Tibial nerve (tissue), 4 donors: ENCODE data around the gene LRRC74B. TPM values are rescaled to one million over a fixed set of nuclear protein-coding genes. Genes with fewer than 3 reads are reported as not detected.

Experiments used
- DNase-seq, 2 donors: peaks; one replicate each; pipeline ENCODE4 v3.0.0-alpha.2; 2019; ENCODE audit warnings: low spot score in 2 of 2
- H3K27ac ChIP-seq, 4 donors: fragments of 200-600 bp; sonication (generic) in 3 of 4; one replicate each; pipeline ENCODE4 v1.5.1; 2017 to 2019; ENCODE audit warnings: mild to moderate bottlenecking in 1 of 4
- H3K27me3 ChIP-seq, 2 donors: fragments of 200-600 bp; sonication (generic) in 1 of 2; one replicate each; pipeline versions ENCODE4 v1.5.1 to v1.6.0; 2017 to 2019
- H3K36me3 ChIP-seq, 3 donors: fragments of 200-600 bp; sonication (generic); one replicate each; pipeline ENCODE4 v1.5.1; 2018 to 2019
- H3K4me1 ChIP-seq, 4 donors: fragments of 200-600 bp; sonication (generic) in 3 of 4; one replicate each; pipeline ENCODE4 v1.5.1; 2017 to 2019
- H3K4me3 ChIP-seq, 4 donors: fragments of 200-600 bp; sonication (generic) in 3 of 4; one replicate each; pipeline ENCODE4 v1.5.1; 2017 to 2019; ENCODE audit warnings: mild to moderate bottlenecking in 1 of 4, moderate library complexity in 1 of 4
- H3K9me3 ChIP-seq, 4 donors: fragments of 200-600 bp; sonication (generic) in 3 of 4; one replicate each; pipeline ENCODE4 v1.5.1; 2017 to 2019
- EP300 ChIP-seq, 2 donors: sonication (generic); formaldehyde crosslinking; IDR thresholded peaks; one replicate each; pipeline ENCODE4 v1.6.1; 2017; ENCODE audit warnings: antibody characterized with exemption in 2 of 2, mild to moderate bottlenecking in 1 of 2
- POLR2A ChIP-seq, 2 donors: fragments of 450-650 bp; IDR thresholded peaks; one replicate each; pipeline ENCODE4 v1.6.1; 2017; ENCODE audit warnings: antibody characterized with exemption in 2 of 2, mild to moderate bottlenecking in 2 of 2, moderate library complexity in 2 of 2
- WGBS, 2 donors: methylation state at CpG; one replicate each; pipeline ENCODE4 v1.1.5; 2018; 5-methylcytosine and 5-hydroxymethylcytosine counted together
- total RNA-seq, 4 donors: library from RNA; depleted of rRNA; stranded (reverse); fragments of >200 nt; gene quantifications; one replicate each; pipeline ENCODE4 v1.1.0, GENCODE V29; 2016
- TF ChIP-seq, protein P1 (sequence below), 5 experiments: fragments of 200-600 bp in 3 of 5; fragments of 450-650 bp in 2 of 5; sonication (generic) in 3 of 5; IDR thresholded peaks; one replicate each; pipeline ENCODE4 v1.5.1; 2016 to 2019; ENCODE audit warnings: antibody characterized with exemption in 5 of 5, mild to moderate bottlenecking in 3 of 5, moderate library complexity in 2 of 5

LRRC74B gene
- total RNA-seq, 4 donors from 2014 or later: 0.39 TPM; not detected in 3

DNA sequence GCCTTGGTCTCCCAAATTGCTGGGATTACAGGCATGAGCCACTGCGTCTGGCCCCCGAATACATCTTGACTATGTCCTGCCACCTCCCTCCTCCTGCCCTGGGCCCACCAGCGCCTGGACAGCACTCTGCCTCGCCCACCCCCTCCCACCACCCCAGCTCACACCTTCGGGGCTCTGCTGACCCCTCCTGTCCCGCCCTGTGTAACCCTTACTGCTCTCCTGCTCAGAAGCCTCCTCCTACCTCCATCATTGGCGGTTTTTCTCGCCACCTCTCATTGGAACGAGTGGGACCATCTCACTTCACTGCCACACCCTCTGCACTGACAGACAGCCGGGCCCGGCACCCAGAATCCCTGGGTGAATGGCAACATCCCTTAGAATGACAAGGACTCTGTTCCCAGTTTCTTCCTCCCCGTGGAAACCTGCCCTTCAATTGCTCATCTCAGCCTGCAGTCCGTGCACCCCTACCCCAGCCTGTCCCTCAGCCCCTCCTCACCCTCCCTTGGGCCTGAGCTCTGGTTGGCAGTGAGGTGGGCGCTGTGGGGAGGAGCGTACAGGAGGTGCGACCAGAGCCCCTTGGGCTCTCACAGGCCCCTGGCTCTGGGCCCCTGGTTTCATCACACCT, 32.2 kb downstream of the LRRC74B start:
- H3K27me3 ChIP-seq: no peaks in the 10 kb centered on the region
- H3K4me3 ChIP-seq: no peak overlapping the region
- 65 to 67% methylated on average over 14 to 16 of the region's 16 CpGs for WGBS, 2 donors
- no peak for DNase-seq
- H3K27ac ChIP-seq: no peak overlapping the region
- H3K9me3 ChIP-seq: no peaks in the 10 kb centered on the region
- H3K36me3 ChIP-seq: no peaks in the 10 kb centered on the region
- no peaks in the 10 kb centered on the region for H3K4me1 ChIP-seq
- TF ChIP-seq, protein P1, sequence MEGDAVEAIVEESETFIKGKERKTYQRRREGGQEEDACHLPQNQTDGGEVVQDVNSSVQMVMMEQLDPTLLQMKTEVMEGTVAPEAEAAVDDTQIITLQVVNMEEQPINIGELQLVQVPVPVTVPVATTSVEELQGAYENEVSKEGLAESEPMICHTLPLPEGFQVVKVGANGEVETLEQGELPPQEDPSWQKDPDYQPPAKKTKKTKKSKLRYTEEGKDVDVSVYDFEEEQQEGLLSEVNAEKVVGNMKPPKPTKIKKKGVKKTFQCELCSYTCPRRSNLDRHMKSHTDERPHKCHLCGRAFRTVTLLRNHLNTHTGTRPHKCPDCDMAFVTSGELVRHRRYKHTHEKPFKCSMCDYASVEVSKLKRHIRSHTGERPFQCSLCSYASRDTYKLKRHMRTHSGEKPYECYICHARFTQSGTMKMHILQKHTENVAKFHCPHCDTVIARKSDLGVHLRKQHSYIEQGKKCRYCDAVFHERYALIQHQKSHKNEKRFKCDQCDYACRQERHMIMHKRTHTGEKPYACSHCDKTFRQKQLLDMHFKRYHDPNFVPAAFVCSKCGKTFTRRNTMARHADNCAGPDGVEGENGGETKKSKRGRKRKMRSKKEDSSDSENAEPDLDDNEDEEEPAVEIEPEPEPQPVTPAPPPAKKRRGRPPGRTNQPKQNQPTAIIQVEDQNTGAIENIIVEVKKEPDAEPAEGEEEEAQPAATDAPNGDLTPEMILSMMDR (IDR thresholded peaks at IDR 0.05): no peak
- TF ChIP-seq POLR2A (IDR thresholded peaks at IDR 0.05): no peak
- TF ChIP-seq EP300 (IDR thresholded peaks at IDR 0.05): no peak

DNA sequence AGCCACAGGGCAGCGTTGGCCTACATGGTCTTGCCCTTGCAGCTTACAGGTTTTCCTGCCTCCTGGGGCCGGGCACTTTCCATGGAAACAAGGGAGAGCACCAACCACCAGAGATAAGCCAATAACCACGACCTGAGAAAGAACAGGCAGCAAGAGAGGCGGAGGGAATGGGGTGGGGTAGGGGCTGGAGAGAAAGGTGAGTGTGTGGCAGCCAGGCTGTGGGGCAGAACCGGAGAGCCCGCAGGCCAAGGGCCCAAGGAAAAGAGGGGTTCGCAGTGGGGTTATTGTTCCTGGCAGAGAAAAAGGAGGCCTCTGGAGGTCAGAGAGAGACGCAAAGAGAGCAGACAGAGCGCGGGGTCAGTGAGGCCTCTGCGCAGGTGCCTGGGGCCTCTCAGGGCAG, 33.2 kb downstream of the LRRC74B start:
- H3K4me3 ChIP-seq: no peak overlapping the region
- TF ChIP-seq POLR2A (IDR thresholded peaks at IDR 0.05) (no peak), EP300 (IDR thresholded peaks at IDR 0.05) (no peak)
- TF ChIP-seq, protein P1 (IDR thresholded peaks at IDR 0.05): no peak
- no peaks in the 10 kb centered on the region for H3K36me3 ChIP-seq
- 70 to 73% methylated on average over 11 of the region's 11 CpGs for WGBS, 2 donors
- H3K27ac ChIP-seq: no peak overlapping the region
- H3K4me1 ChIP-seq: no peaks in the 10 kb centered on the region
- H3K27me3 ChIP-seq: no peaks in the 10 kb centered on the region
- no peaks in the 10 kb centered on the region for H3K9me3 ChIP-seq
- no peak for DNase-seq

DNA sequence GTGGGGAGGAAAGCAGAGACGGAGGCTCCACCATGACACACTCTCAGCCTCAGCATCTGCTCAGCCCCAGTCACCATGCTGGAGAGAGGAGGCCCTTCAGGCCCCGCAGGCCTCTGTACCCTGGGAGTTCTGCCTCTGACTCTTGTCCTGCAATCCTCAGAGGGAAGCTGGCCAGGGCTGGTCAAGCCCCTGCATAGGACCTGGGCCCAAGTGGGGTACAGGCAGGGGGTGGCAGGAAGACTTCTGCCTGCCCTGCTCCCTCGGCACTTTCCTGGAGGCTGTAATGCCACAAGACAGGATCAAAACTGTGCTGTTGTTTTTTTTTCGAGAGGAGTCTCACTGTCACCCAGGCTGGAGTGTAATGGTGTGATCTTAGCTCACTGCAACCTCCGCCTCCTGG, 33.7 kb downstream of the LRRC74B start:
- Histone ChIP-seq H3K4me3 (no peak overlapping the region), H3K4me1 (no peaks in the 10 kb centered on the region), H3K27me3 (no peaks in the 10 kb centered on the region), H3K27ac (no peak overlapping the region), H3K36me3 (no peaks in the 10 kb centered on the region), H3K9me3 (no peaks in the 10 kb centered on the region)
- WGBS, 2 donors: 76 to 87% methylated on average over 4 to 5 of the region's 5 CpGs
- TF ChIP-seq POLR2A (IDR thresholded peaks at IDR 0.05) (no peak), EP300 (IDR thresholded peaks at IDR 0.05) (no peak)
- TF ChIP-seq, protein P1 (IDR thresholded peaks at IDR 0.05): no peak
- DNase-seq: no peak

DNA sequence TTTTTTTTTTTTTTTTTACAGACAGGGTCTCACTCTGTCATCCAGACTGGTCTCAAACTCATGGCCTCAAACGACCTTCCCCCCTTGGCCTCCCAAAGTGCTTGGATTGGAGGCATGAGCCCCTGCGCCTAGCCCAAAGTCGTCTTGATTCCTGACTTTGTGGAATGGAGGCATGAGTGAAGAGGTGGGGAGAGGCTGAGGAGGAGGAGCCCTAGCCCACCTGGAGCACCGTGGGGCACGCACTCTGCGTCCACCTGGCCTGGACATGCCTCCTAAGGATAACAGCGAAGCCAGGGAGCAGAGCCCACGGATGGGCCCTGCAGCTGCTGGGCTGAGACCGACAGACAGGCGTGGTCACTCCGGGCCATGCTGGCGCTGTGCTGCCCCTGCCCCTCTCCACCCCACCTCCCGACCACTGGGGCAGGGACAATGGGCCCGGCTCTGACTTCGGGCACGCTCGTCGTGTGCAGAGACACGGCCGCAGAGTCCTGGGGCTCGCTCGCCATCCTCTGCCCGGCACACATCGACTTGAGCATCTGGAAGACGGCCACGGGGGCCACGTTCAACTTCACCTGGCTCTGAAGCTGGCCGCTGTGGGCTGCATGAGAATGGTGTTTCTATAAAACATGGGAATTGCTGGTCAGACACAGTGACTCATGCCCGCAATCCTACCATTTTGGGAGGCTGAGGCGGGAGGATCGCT, 34.8 kb downstream of the LRRC74B start:
- Histone ChIP-seq H3K27me3 (no peaks in the 10 kb centered on the region), H3K4me3 (no peak overlapping the region), H3K36me3 (no peaks in the 10 kb centered on the region), H3K9me3 (no peaks in the 10 kb centered on the region), H3K4me1 (no peaks in the 10 kb centered on the region), H3K27ac (no peak overlapping the region)
- no peak for DNase-seq
- TF ChIP-seq, protein P1 (IDR thresholded peaks at IDR 0.05): no peak
- no peak for TF ChIP-seq EP300 (IDR thresholded peaks at IDR 0.05)
- TF ChIP-seq POLR2A (IDR thresholded peaks at IDR 0.05): no peak
- 88 to 92% methylated on average over 14 to 19 of the region's 31 CpGs for WGBS, 2 donors

DNA sequence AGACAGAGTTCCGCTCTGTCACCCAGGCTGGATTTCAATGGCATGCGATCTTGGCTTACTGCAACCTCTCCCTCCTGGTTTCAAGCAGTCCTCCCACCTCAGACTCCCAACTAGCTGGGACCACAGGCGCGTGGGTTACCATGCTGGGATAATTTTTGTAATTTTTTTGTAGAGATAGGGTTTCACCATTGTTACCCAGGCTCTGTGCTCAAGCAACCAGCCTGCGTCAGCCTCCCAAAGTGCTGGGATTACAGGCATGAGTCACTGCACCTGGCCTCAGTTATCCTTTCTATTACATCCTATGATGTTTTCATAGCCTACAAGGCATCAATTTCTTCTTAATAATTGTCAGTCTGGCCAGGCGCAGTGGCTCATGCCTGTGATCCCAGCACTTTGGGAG, 36.5 kb downstream of the LRRC74B start:
- no peaks in the 10 kb centered on the region for H3K9me3 ChIP-seq
- WGBS, 2 donors: 86 to 92% methylated on average over 6 of the region's 6 CpGs
- no peaks in the 10 kb centered on the region for H3K36me3 ChIP-seq
- no peak overlapping the region for H3K27ac ChIP-seq
- H3K4me3 ChIP-seq: no peak overlapping the region
- no peak for DNase-seq
- H3K4me1 ChIP-seq: no peaks in the 10 kb centered on the region
- TF ChIP-seq, protein P1 (IDR thresholded peaks at IDR 0.05): no peak
- TF ChIP-seq POLR2A (IDR thresholded peaks at IDR 0.05) (no peak), EP300 (IDR thresholded peaks at IDR 0.05) (no peak)
- no peaks in the 10 kb centered on the region for H3K27me3 ChIP-seq
